WTC11 (cell line): Measurements from ENCODE around the gene VTI1B. TPM values are rescaled to one million over a fixed set of nuclear protein-coding genes. Genes with fewer than 3 reads are reported as not detected.

Experiments
- ATAC-seq: fragments of 200-7000 bp; cut with Tn5 transposase; 2 replicates; pipeline ENCODE4 v1.10.0; 2021; ENCODE audit warnings: mild to moderate bottlenecking, moderate library complexity
- CTCF ChIA-PET: fragments of 300-600 bp; sonication (Branson Sonifier 250); formaldehyde crosslinking; loops from one replicate; lab custom pipeline; 2021; ENCODE audit warnings: antibody characterized with exemption; lab: Charles Lee
- POLR2A ChIA-PET: fragments of 350-600 bp; sonication (Branson Sonifier 250); formaldehyde crosslinking; loops from one replicate; lab custom pipeline; 2021; ENCODE audit warnings: antibody characterized with exemption; lab: Charles Lee
- DNase-seq: peaks from one replicate; pipeline ENCODE4 v3.0.0; 2021; ENCODE audit warnings: low spot score
- H3K27ac Mint-ChIP-seq: 2 replicates; pipeline ENCODE4 v1.8.0; 2021; ENCODE audit warnings: mixed read lengths
- H3K27me3 Mint-ChIP-seq: 2 replicates; pipeline ENCODE4 v1.8.0; 2021; ENCODE audit warnings: low read depth, mild to moderate bottlenecking, moderate library complexity, mixed read lengths
- H3K36me3 Mint-ChIP-seq: 2 replicates; pipeline ENCODE4 v1.8.0; 2021; ENCODE audit warnings: mixed read lengths
- H3K4me1 Mint-ChIP-seq: 2 replicates; pipeline ENCODE4 v1.8.0; 2022; ENCODE audit warnings: mixed read lengths
- H3K4me3 Mint-ChIP-seq: 2 replicates; pipeline ENCODE4 v1.8.0; 2021; ENCODE audit warnings: mild to moderate bottlenecking, moderate library complexity, mixed read lengths
- H3K9me3 Mint-ChIP-seq: 2 replicates; pipeline ENCODE4 v1.8.0; 2021; ENCODE audit warnings: mixed read lengths
- ATF6 ChIP-seq: sonication (generic); formaldehyde crosslinking; IDR thresholded peaks from 2 replicates; pipeline ENCODE4 v1.8.1; 2023; ENCODE audit warnings: mild to moderate bottlenecking, missing genetic modification reagents
- E2F5 ChIP-seq: sonication (generic); formaldehyde crosslinking; IDR thresholded peaks from 2 replicates; pipeline ENCODE4 v1.8.1; 2022; ENCODE audit warnings: mild to moderate bottlenecking, moderate library complexity, missing genetic modification reagents
- ETV6 ChIP-seq: sonication (generic); formaldehyde crosslinking; IDR thresholded peaks from 2 replicates; pipeline ENCODE4 v1.8.1; 2022; ENCODE audit warnings: mild to moderate bottlenecking, missing genetic modification reagents
- FOXP1 ChIP-seq: sonication (generic); formaldehyde crosslinking; IDR thresholded peaks from 2 replicates; pipeline ENCODE4 v1.8.0; 2022; ENCODE audit warnings: missing genetic modification reagents, mild to moderate bottlenecking, moderate library complexity, borderline replicate concordance
- GABPB1 ChIP-seq: sonication (generic); formaldehyde crosslinking; IDR thresholded peaks from 2 replicates; pipeline ENCODE4 v1.8.1; 2023; ENCODE audit warnings: mild to moderate bottlenecking, missing genetic modification reagents
- IRF2 ChIP-seq: sonication (generic); formaldehyde crosslinking; IDR thresholded peaks from 2 replicates; pipeline ENCODE4 v1.8.0; 2022; ENCODE audit warnings: low read depth, missing genetic modification reagents, borderline replicate concordance
- KAT7 ChIP-seq: sonication (generic); formaldehyde crosslinking; IDR thresholded peaks from 2 replicates; pipeline ENCODE4 v1.8.1; 2023; ENCODE audit warnings: missing genetic modification reagents, mild to moderate bottlenecking, borderline replicate concordance
- MAX ChIP-seq: sonication (generic); formaldehyde crosslinking; IDR thresholded peaks from 2 replicates; pipeline ENCODE4 v1.8.0; 2022; ENCODE audit warnings: mild to moderate bottlenecking, missing genetic modification reagents
- MXD4 ChIP-seq: fragments of 250-450 bp; sonication (Bioruptor Pico); IDR thresholded peaks from 2 replicates; pipeline ENCODE4 v1.8.0; 2021; ENCODE audit warnings: mild to moderate bottlenecking, moderate library complexity, borderline replicate concordance
- MYBL2 ChIP-seq: sonication (generic); formaldehyde crosslinking; IDR thresholded peaks from 2 replicates; pipeline ENCODE4 v1.8.1; 2023; ENCODE audit warnings: mild to moderate bottlenecking, moderate library complexity, missing genetic modification reagents
- NFE2L1 ChIP-seq: sonication (generic); formaldehyde crosslinking; IDR thresholded peaks from 2 replicates; pipeline ENCODE4 v1.8.1; 2023; ENCODE audit warnings: missing genetic modification reagents
- RORB ChIP-seq: fragments of 250-450 bp; sonication (Bioruptor Pico); IDR thresholded peaks from 2 replicates; pipeline ENCODE4 v1.9.0; 2021; ENCODE audit warnings: mild to moderate bottlenecking
- SOX15 ChIP-seq: fragments of 250-450 bp; sonication (Bioruptor Pico); IDR thresholded peaks from 2 replicates; pipeline ENCODE4 v1.9.0; 2021; ENCODE audit warnings: mild to moderate bottlenecking
- SP1 ChIP-seq: sonication (generic); formaldehyde crosslinking; conservative IDR thresholded peaks from 2 replicates; pipeline ENCODE4 v1.8.1; 2022; ENCODE audit warnings: missing genetic modification reagents
- TEAD4 ChIP-seq: sonication (generic); formaldehyde crosslinking; IDR thresholded peaks from 2 replicates; pipeline ENCODE4 v1.8.0; 2022; ENCODE audit warnings: mild to moderate bottlenecking, missing genetic modification reagents
- TP53 ChIP-seq: sonication (generic); formaldehyde crosslinking; IDR thresholded peaks from 2 replicates; pipeline ENCODE4 v1.8.1; 2023; ENCODE audit warnings: mild to moderate bottlenecking, missing genetic modification reagents
- ZBTB21 ChIP-seq: sonication (generic); formaldehyde crosslinking; IDR thresholded peaks from 2 replicates; pipeline ENCODE4 v1.8.1; 2023; ENCODE audit warnings: mild to moderate bottlenecking, missing genetic modification reagents, borderline replicate concordance
- ZNF121 ChIP-seq: sonication (generic); formaldehyde crosslinking; IDR thresholded peaks from 2 replicates; pipeline ENCODE4 v1.8.0; 2023; ENCODE audit warnings: missing genetic modification reagents
- ZNF232 ChIP-seq: sonication (generic); formaldehyde crosslinking; IDR thresholded peaks from 2 replicates; pipeline ENCODE4 v1.8.0; 2022; ENCODE audit warnings: mild to moderate bottlenecking, missing genetic modification reagents
- ZNF396 ChIP-seq: fragments of 250-450 bp; sonication (Bioruptor Pico); IDR thresholded peaks from 2 replicates; pipeline ENCODE4 v1.8.0; 2021; ENCODE audit warnings: mild to moderate bottlenecking, moderate library complexity, borderline replicate concordance
- ZNF423 ChIP-seq: fragments of 250-450 bp; sonication (Bioruptor Pico); IDR thresholded peaks from 2 replicates; pipeline ENCODE4 v2.1.2; 2022; ENCODE audit warnings: mild to moderate bottlenecking, moderate library complexity
- total RNA-seq: library from RNA; stranded (reverse); gene quantifications from 3 replicates; pipeline ENCODE4 v1.2.3, GENCODE V29; 2021
- TF ChIP-seq, protein P1 (sequence below): sonication (generic); formaldehyde crosslinking; IDR thresholded peaks from 2 replicates; pipeline ENCODE4 v1.8.1; 2022; ENCODE audit warnings: mild to moderate bottlenecking, missing genetic modification reagents, moderate library complexity, borderline replicate concordance
- TF ChIP-seq, protein P2 (sequence below): fragments of 250-450 bp; sonication (Bioruptor Pico); IDR thresholded peaks from 2 replicates; pipeline ENCODE4 v1.9.0; 2021; ENCODE audit warnings: mild to moderate bottlenecking
- TF ChIP-seq, protein P3 (sequence below): fragments of 250-450 bp; sonication (Bioruptor Pico); IDR thresholded peaks from 2 replicates; pipeline ENCODE4 v1.9.0; 2021; ENCODE audit warnings: mild to moderate bottlenecking
- TF ChIP-seq, protein P4 (sequence below): fragments of 250-450 bp; sonication (Bioruptor Pico); IDR thresholded peaks from 2 replicates; pipeline ENCODE4 v1.8.0; 2021; ENCODE audit warnings: mild to moderate bottlenecking
- TF ChIP-seq, protein P5 (sequence below): sonication (generic); formaldehyde crosslinking; IDR thresholded peaks from 2 replicates; pipeline ENCODE4 v1.8.0; 2022; ENCODE audit warnings: missing genetic modification reagents

VTI1B gene
- total RNA-seq, 1 experiment from 2014 or later: 108 TPM

- TF ChIP-seq, protein P1, sequence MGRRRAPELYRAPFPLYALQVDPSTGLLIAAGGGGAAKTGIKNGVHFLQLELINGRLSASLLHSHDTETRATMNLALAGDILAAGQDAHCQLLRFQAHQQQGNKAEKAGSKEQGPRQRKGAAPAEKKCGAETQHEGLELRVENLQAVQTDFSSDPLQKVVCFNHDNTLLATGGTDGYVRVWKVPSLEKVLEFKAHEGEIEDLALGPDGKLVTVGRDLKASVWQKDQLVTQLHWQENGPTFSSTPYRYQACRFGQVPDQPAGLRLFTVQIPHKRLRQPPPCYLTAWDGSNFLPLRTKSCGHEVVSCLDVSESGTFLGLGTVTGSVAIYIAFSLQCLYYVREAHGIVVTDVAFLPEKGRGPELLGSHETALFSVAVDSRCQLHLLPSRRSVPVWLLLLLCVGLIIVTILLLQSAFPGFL (CRISPR knock-in tag): no peak
- TF ChIP-seq MXD4 (no peak), IRF2 (CRISPR knock-in tag) (no peak), ZBTB21 (CRISPR knock-in tag) (no peak), GABPB1 (no peak), KAT7 (CRISPR knock-in tag) (no peak), ATF6 (CRISPR knock-in tag) (no peak), ZNF423 (CRISPR knock-in tag) (no peak), E2F5 (CRISPR knock-in tag) (no peak)
- TF ChIP-seq, protein P2, sequence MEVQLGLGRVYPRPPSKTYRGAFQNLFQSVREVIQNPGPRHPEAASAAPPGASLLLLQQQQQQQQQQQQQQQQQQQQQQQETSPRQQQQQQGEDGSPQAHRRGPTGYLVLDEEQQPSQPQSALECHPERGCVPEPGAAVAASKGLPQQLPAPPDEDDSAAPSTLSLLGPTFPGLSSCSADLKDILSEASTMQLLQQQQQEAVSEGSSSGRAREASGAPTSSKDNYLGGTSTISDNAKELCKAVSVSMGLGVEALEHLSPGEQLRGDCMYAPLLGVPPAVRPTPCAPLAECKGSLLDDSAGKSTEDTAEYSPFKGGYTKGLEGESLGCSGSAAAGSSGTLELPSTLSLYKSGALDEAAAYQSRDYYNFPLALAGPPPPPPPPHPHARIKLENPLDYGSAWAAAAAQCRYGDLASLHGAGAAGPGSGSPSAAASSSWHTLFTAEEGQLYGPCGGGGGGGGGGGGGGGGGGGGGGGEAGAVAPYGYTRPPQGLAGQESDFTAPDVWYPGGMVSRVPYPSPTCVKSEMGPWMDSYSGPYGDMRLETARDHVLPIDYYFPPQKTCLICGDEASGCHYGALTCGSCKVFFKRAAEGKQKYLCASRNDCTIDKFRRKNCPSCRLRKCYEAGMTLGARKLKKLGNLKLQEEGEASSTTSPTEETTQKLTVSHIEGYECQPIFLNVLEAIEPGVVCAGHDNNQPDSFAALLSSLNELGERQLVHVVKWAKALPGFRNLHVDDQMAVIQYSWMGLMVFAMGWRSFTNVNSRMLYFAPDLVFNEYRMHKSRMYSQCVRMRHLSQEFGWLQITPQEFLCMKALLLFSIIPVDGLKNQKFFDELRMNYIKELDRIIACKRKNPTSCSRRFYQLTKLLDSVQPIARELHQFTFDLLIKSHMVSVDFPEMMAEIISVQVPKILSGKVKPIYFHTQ (CRISPR knock-in tag): no peak
- TF ChIP-seq, protein P3, sequence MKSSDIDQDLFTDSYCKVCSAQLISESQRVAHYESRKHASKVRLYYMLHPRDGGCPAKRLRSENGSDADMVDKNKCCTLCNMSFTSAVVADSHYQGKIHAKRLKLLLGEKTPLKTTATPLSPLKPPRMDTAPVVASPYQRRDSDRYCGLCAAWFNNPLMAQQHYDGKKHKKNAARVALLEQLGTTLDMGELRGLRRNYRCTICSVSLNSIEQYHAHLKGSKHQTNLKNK (CRISPR knock-in tag): no peak
Measured at GRCh38 chr14:67680121-67680602, 5.7 kb upstream of the VTI1B start (continued).

GRCh38 chr14:67679006-67679405 is 4.6 kb upstream of the VTI1B start:
- ATAC-seq (no peak), DNase-seq (no peak)
- Mint-ChIP-seq H3K36me3 (peaks cover 55% of the 10 kb centered on the region), H3K4me3 (no peak overlapping the region), H3K27me3 (no peaks in the 10 kb centered on the region), H3K4me1 (peaks cover 8% of the 10 kb centered on the region), H3K9me3 (no peaks in the 10 kb centered on the region), H3K27ac (no peak overlapping the region)
- ChIA-PET CTCF (no interaction called here), POLR2A (no interaction called here)
- TF ChIP-seq ZNF396 (CRISPR knock-in tag) (no peak), FOXP1 (CRISPR knock-in tag) (no peak), ZNF232 (CRISPR knock-in tag) (no peak), TP53 (CRISPR knock-in tag) (no peak), ZNF121 (CRISPR knock-in tag) (no peak), TEAD4 (CRISPR knock-in tag) (no peak), ETV6 (CRISPR knock-in tag) (no peak), SOX15 (no peak), MYBL2 (CRISPR knock-in tag) (no peak), SP1 (CRISPR knock-in tag) (no peak), MAX (no peak), RORB (no peak), NFE2L1 (CRISPR knock-in tag) (no peak)
- TF ChIP-seq, protein P4, sequence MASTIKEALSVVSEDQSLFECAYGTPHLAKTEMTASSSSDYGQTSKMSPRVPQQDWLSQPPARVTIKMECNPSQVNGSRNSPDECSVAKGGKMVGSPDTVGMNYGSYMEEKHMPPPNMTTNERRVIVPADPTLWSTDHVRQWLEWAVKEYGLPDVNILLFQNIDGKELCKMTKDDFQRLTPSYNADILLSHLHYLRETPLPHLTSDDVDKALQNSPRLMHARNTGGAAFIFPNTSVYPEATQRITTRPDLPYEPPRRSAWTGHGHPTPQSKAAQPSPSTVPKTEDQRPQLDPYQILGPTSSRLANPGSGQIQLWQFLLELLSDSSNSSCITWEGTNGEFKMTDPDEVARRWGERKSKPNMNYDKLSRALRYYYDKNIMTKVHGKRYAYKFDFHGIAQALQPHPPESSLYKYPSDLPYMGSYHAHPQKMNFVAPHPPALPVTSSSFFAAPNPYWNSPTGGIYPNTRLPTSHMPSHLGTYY (CRISPR knock-in tag): no peak
- TF ChIP-seq, protein P5, sequence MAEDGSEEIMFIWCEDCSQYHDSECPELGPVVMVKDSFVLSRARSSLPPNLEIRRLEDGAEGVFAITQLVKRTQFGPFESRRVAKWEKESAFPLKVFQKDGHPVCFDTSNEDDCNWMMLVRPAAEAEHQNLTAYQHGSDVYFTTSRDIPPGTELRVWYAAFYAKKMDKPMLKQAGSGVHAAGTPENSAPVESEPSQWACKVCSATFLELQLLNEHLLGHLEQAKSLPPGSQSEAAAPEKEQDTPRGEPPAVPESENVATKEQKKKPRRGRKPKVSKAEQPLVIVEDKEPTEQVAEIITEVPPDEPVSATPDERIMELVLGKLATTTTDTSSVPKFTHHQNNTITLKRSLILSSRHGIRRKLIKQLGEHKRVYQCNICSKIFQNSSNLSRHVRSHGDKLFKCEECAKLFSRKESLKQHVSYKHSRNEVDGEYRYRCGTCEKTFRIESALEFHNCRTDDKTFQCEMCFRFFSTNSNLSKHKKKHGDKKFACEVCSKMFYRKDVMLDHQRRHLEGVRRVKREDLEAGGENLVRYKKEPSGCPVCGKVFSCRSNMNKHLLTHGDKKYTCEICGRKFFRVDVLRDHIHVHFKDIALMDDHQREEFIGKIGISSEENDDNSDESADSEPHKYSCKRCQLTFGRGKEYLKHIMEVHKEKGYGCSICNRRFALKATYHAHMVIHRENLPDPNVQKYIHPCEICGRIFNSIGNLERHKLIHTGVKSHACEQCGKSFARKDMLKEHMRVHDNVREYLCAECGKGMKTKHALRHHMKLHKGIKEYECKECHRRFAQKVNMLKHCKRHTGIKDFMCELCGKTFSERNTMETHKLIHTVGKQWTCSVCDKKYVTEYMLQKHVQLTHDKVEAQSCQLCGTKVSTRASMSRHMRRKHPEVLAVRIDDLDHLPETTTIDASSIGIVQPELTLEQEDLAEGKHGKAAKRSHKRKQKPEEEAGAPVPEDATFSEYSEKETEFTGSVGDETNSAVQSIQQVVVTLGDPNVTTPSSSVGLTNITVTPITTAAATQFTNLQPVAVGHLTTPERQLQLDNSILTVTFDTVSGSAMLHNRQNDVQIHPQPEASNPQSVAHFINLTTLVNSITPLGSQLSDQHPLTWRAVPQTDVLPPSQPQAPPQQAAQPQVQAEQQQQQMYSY: no peak
